ENCODE measurements around the gene IPCEF1. TPM values are rescaled to one million over a fixed set of nuclear protein-coding genes. Genes with fewer than 3 reads are reported as not detected.

IPCEF1 gene
- total and polyA plus RNA-seq, 2 donors (not counting 3 experiments of a cell fraction or from before 2014, with no cell fraction given), result 0.01 to 0.51 TPM

DNA sequence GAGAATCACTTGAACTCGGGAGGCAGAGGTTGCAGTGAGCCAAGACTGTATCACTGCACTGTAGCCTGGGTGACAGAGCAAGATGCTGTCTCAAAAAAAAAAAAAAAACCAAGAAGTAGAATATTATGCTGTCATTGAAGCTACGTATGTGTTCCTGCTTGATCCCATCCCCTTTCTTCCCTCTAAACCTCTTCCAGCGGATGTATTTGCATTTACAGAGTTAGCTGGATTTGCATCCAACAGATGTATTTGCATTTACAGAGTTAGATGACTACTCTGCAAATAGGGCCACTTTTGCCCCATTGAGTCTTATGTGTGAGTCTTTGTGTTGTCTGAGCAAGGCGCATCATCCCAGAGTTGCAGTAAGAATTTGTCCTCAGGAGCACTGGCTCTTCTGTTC lies 24.9 kb upstream of the IPCEF1 start:
- Histone ChIP-seq H3K9me1 (replicated peaks; ENCODE audit: control insufficient read depth, extremely low read depth, insufficient read depth, low read length) (no peaks in the 10 kb centered on the region), H3K79me2 (ENCODE audit: control insufficient read depth, insufficient read depth, low read length) (no peaks in the 10 kb centered on the region), H3K9ac (replicated peaks; ENCODE audit: extremely low read depth, insufficient read depth, low read length) (no peak overlapping the region), H3K36me3 (ENCODE audit: control insufficient read depth in 2 of 2, extremely low read depth in 1 of 2, insufficient read depth in 2 of 2, low read length in 2 of 2) (no peaks in the 10 kb centered on the region), H3K9me3 (replicated peaks; ENCODE audit: control insufficient read depth, insufficient read depth, low read length) (no peaks in the 10 kb centered on the region), H3K27me3 (ENCODE audit: control insufficient read depth in 2 of 2, insufficient read depth in 2 of 2, low read length in 2 of 2) (no peaks in the 10 kb centered on the region), H3K27ac (ENCODE audit: insufficient read depth, low read depth, low read length) (no peak overlapping the region), H4K20me1 (replicated peaks; ENCODE audit: control insufficient read depth, extremely low read depth, insufficient read depth, low read length) (no peaks in the 10 kb centered on the region), H3K4me1 (ENCODE audit: control insufficient read depth, extremely low read depth, insufficient read depth, low read length) (peaks cover 2% of the 10 kb centered on the region), H2AFZ (ENCODE audit: low read depth, low read length) (no peak overlapping the region), H3K4me3 (replicated peaks in 1 of 3; ENCODE audit: insufficient read depth in 1 of 3, low read depth in 1 of 3, low read length in 3 of 3) (no peak overlapping the region), H3K4me2 (ENCODE audit: insufficient read depth, low read length) (no peak overlapping the region)
- dilution Hi-C loops (cut with MboI; ENCODE audit: extremely low pct_ligation_motif_present, low sequenced_read_pairs), result no loop called here
- TF ChIP-seq, protein P1, sequence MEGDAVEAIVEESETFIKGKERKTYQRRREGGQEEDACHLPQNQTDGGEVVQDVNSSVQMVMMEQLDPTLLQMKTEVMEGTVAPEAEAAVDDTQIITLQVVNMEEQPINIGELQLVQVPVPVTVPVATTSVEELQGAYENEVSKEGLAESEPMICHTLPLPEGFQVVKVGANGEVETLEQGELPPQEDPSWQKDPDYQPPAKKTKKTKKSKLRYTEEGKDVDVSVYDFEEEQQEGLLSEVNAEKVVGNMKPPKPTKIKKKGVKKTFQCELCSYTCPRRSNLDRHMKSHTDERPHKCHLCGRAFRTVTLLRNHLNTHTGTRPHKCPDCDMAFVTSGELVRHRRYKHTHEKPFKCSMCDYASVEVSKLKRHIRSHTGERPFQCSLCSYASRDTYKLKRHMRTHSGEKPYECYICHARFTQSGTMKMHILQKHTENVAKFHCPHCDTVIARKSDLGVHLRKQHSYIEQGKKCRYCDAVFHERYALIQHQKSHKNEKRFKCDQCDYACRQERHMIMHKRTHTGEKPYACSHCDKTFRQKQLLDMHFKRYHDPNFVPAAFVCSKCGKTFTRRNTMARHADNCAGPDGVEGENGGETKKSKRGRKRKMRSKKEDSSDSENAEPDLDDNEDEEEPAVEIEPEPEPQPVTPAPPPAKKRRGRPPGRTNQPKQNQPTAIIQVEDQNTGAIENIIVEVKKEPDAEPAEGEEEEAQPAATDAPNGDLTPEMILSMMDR (IDR thresholded peaks at IDR 0.05; ENCODE audit: extremely low read depth in 1 of 2, insufficient read depth in 1 of 2, low read depth in 1 of 2, low read length in 2 of 2), result no peak
- TF ChIP-seq, protein P2, sequence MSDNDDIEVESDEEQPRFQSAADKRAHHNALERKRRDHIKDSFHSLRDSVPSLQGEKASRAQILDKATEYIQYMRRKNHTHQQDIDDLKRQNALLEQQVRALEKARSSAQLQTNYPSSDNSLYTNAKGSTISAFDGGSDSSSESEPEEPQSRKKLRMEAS (IDR thresholded peaks at IDR 0.05; ENCODE audit: insufficient read depth, insufficient read length), result no peak
- TF ChIP-seq JUN (IDR thresholded peaks at IDR 0.05; ENCODE audit: borderline replicate concordance, insufficient read depth, insufficient read length, low read depth), result no peak
- no peak for TF ChIP-seq POLR2AphosphoS5 (IDR thresholded peaks at IDR 0.05; ENCODE audit: insufficient read depth, low read depth, low read length)
- no peak for TF ChIP-seq GATA2 (IDR thresholded peaks at IDR 0.05; ENCODE audit: insufficient read depth, insufficient read length, low read depth, low read length)
- TF ChIP-seq POLR2A (IDR thresholded peaks at IDR 0.05; ENCODE audit: low read depth, low read length), result no peak
- TF ChIP-seq EZH2 (IDR thresholded peaks at IDR 0.05; ENCODE audit: borderline replicate concordance, low read depth, low read length, severe bottlenecking), result no peak
- no peak for TF ChIP-seq MYC (IDR thresholded peaks at IDR 0.05; ENCODE audit: low read depth, low read length)
- no peak for TF ChIP-seq FOS (IDR thresholded peaks at IDR 0.05; ENCODE audit: borderline replicate concordance, insufficient read depth, low read length)
- DNase-seq (ENCODE audit: low read depth, low spot score) (no peak), FAIRE-seq (no peak)
- intact Hi-C loops (cut with micrococcal nuclease), result no loop called here
- BruUV-seq (replicated peaks), result no TSS peak
- POLR2A ChIA-PET, result no interaction called here
- CTCF ChIA-PET, result interaction anchor here (0.6 to 2.1 kb wide), 2 partner anchors 10 to 119 kb away, joined by 3 to 9 read pairs; no protein-coding TSS in a partner anchor
